T-helper 1 cell treated with Interleukin-12 subunit alpha and Interleukin-12 subunit beta and Interleukin-4 antibody, amounts not matched to agents 30 μg/mL and 1 μg/mL, for 36 hours (primary cell): ENCODE measurements around the gene CRB1.
"Not testable (repeated sequence)": the region's sequence is repeated elsewhere in the genome, so short reads cannot be mapped to it uniquely, and the experiment has no call there.

Source experiments
- H3K27ac Mint-ChIP-seq: one replicate; pipeline ENCODE4 v1.8.0; 2021; ENCODE audit warnings: mild to moderate bottlenecking, mixed read lengths
- H3K27me3 Mint-ChIP-seq: one replicate; pipeline ENCODE4 v1.8.0; 2021; ENCODE audit warnings: low read depth, mixed read lengths
- H3K36me3 Mint-ChIP-seq: one replicate; pipeline ENCODE4 v1.8.0; 2021; ENCODE audit warnings: low read depth, mixed read lengths
- H3K4me1 Mint-ChIP-seq: one replicate; pipeline ENCODE4 v1.8.0; 2021; ENCODE audit warnings: low read depth, mixed read lengths
- H3K4me3 Mint-ChIP-seq: one replicate; pipeline ENCODE4 v1.8.0; 2021; ENCODE audit warnings: mild to moderate bottlenecking, moderate library complexity, mixed read lengths
- H3K9me3 Mint-ChIP-seq: one replicate; pipeline ENCODE4 v1.8.0; 2021; ENCODE audit warnings: mixed read lengths

CRB1 gene

DNA sequence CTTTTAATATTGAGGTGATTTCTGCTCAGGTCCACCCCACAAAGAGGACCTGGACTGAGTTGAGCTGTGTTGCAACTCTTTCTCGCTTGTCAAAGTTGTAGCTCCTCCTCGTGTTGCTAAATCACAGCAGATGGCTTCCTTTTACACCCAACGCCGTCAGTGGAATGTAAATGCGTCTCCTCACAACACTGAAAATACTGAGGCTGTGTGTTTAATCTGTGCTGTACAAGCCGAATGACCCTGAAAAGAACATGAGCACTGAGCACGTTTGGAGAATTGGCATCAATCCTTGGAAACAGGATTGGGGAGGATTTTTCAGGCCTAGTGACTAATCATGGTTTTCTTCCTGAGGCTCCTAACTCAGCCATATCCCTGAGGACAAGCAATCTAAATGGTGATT lies 196.0 kb downstream of the CRB1 start:
- Mint-ChIP-seq H3K27me3 (peaks cover 5% of the 10 kb centered on the region), H3K36me3 (no peaks in the 10 kb centered on the region), H3K27ac (no peak overlapping the region), H3K9me3 (no peaks in the 10 kb centered on the region), H3K4me3 (no peak overlapping the region), H3K4me1 (no peaks in the 10 kb centered on the region)

DNA sequence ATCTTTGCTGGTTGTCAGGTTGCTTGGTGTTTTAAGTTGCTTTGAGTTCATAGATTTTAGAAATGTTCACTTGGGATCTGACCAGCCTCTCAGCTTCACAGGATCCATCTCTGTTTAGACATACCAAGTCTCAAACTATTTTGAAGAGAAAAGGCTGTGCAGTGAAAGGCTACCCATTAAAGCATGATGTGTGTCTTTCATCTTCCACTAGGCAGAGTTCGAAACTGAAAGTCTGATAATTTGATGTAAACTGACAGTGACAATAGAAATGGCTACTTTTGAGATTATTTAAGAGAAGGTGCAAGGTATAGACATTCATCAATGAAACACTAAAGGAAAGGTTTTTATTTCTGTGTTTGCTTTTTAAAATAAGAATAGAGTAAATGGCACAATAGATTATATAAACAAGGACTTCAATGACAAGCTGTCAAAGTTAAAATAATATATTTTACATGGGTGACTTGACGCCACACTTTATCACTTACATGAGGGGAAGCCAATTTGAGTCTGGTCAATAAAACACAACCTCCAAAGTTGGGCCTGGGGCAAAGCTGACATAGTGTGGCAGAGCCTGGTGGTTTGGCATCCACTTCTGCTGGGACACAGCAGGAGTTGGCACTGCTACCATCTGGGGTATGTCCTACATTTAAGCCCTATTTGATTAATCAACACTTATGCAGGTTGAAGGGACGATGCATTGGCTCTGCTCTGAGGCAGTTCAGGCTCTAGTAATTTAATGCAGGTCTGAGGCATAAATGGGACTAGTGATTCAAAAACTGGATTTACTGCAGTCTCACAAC lies 197.7 kb downstream of the CRB1 start:
- no peak overlapping the region for H3K4me3 Mint-ChIP-seq
- H3K4me1 Mint-ChIP-seq = peaks cover 2% of the 10 kb centered on the region
- no peak overlapping the region for H3K27ac Mint-ChIP-seq
- H3K36me3 Mint-ChIP-seq = no peaks in the 10 kb centered on the region
- H3K27me3 Mint-ChIP-seq = peaks cover 5% of the 10 kb centered on the region
- H3K9me3 Mint-ChIP-seq = no peaks in the 10 kb centered on the region

DNA sequence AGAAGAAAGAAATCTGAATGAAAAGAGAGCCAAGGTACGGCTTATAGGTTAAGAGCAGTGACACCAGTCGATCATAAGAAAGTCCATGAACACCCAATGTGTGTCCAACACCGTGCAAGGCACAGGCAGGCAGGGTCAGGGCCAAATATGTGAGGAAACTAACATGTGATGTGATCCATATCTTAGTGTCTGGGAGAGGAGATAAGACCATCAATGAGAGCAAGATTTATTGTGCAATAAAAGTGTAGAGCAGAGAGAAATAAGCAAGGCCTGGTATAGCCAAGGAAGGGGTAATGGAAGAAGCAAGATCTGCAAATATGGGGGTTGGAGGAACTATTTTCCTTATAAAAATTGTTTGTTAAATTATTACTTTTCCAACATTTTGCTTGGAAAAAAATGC lies 198.8 kb downstream of the CRB1 start:
- Mint-ChIP-seq H3K27me3 (peaks cover 5% of the 10 kb centered on the region), H3K36me3 (no peaks in the 10 kb centered on the region), H3K27ac (no peak overlapping the region), H3K4me3 (no peak overlapping the region), H3K4me1 (peaks cover 2% of the 10 kb centered on the region), H3K9me3 (no peaks in the 10 kb centered on the region)

DNA sequence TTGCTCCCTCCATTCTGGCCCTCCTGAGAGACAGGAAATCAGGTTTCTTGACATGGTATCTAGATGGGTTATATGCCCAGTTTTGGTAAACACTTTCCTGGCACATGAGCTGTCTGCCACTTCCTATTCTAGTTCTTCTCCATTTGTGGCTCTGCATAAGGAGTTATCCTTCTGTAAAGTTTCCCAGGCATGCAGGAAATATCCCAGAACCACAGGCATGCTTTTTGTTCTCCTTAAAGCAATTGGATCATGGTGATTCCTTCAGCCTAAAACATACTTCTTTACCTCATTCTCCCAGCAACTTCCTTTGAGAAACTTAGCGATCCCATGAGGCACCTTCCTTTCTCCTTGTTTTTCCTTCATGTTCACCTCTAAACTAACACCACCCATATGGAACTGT lies 199.8 kb downstream of the CRB1 start:
- H3K9me3 Mint-ChIP-seq = no peaks in the 10 kb centered on the region
- H3K4me1 Mint-ChIP-seq = peaks cover 2% of the 10 kb centered on the region
- no peak overlapping the region for H3K27ac Mint-ChIP-seq
- no peaks in the 10 kb centered on the region for H3K36me3 Mint-ChIP-seq
- H3K27me3 Mint-ChIP-seq = peaks cover 5% of the 10 kb centered on the region
- no peak overlapping the region for H3K4me3 Mint-ChIP-seq

DNA sequence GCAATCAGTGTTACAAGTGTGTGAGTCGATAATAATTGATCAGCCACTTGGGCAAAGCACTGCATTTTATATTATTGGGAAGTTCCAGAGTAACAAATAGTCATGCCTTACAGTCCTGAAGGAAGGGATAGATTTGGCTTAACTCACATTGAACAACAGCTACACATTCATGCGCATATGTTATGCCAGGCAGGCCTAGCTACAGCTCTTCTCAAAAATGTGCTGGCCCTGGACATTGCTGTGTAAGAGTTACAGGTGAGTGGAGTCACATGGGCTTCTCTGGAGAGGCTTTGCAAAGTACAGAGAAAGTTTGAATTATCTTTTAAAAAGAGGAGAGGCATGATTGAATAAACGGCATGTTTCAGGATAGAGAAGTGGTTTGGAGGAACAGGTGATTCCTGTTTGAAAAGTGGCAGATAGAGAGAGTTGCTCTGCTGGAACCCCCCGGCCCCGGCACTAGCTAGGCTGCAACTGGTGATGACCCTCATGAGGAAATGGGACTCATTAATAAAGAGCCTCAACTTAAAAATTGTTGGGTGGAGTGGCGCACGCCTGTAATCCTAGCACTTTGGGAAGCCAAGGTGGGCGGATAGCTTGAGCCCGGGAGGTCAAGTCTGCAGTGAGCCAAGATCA lies 200.6 kb downstream of the CRB1 start:
- Mint-ChIP-seq H3K36me3 (no peaks in the 10 kb centered on the region), H3K4me1 (peaks cover 2% of the 10 kb centered on the region), H3K27me3 (peaks cover 5% of the 10 kb centered on the region), H3K27ac (no peak overlapping the region), H3K4me3 (no peak overlapping the region), H3K9me3 (no peaks in the 10 kb centered on the region)

DNA sequence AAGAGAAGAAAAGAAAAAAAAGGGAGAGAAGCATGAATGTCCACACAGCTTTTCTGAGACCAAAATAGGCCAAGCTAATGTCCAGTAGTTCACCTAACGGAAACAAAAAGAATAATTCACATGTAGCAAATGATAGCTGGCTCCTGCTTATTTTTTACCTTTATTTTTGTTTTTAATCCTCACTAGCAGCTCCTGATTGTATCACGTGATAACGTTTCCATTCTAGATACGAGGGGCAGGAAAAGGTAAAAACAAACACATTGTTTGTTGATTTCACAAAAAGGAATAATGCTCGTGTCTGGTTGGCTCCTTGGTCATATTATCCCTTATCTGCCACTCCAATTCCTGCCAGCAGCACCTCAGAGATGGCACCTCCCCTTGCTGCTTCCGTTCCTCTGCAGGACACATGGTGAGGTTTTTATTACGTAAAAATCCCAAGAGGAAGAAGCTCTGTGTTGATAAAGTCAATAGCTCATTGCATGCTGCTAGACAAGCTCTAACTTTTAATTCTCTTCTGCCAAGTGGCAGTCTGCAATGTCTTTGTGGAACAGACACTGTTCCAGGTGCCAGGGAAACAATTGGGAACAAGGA lies 201.7 kb downstream of the CRB1 start:
- peaks cover 2% of the 10 kb centered on the region for H3K4me1 Mint-ChIP-seq
- no peak overlapping the region for H3K27ac Mint-ChIP-seq

DNA sequence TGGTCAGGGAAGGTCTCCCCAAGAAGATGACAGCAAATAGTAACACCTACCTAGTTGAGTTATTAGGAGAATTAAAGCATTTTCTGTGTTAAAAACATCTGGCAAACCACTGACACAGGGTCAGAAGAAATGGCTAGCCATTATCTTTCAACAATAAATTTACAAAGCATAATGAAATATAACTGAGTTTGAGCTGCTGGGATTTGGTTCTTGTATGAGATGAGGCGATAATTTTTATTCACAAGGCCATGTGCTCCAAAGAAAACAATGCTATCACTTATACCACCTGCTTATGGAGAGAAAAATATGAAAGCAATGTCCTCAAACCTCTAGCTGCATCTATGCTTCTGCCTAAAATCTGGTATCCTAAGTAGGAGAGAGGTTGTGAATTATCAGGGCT lies 202.3 kb downstream of the CRB1 start:
- Mint-ChIP-seq H3K27ac (no peak overlapping the region), H3K4me3 (no peak overlapping the region), H3K4me1 (peaks cover 2% of the 10 kb centered on the region), H3K36me3 (no peaks in the 10 kb centered on the region), H3K9me3 (no peaks in the 10 kb centered on the region), H3K27me3 (peaks cover 5% of the 10 kb centered on the region)

More for the DNA sequence above, 201.7 kb downstream of the CRB1 start:
- Mint-ChIP-seq H3K36me3 (no peaks in the 10 kb centered on the region), H3K27me3 (peaks cover 5% of the 10 kb centered on the region), H3K4me3 (no peak overlapping the region), H3K9me3 (no peaks in the 10 kb centered on the region)

DNA sequence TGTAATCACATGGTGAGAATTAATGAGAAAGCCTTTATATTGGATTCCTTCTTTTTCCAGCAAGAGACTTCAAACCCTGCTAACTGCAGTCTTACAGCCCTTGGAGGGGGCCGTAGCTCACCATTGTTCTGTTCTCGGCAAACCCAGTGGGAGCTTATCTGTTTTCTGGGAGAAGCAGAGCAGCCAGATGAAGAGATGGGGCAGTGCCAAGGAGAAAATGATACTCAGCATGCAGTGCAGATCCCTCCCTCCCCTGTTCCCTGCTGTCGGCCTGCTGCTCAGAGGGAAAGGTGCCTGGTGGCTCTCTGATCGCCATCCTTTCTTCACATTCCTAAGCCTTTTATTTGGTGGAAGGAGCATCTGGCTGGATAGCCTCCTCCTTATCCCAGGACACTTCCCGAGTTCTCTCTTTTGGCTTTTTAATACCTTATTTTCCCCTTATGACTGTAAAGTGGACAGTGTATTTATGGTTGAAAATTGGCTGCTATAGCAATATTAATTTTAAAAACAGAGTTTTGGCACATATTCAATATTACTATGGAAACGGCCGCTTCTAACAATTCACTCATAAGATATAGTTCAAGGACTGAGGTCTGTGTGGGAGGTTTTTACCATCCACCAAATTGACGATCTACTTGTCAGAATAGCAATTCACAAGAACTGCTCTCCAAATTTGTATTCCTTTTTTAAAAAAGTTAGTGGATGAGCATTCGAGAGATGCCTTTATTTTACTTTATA lies 203.4 kb downstream of the CRB1 start:
- no peak overlapping the region for H3K4me3 Mint-ChIP-seq
- H3K9me3 Mint-ChIP-seq = no peaks in the 10 kb centered on the region
- H3K27ac Mint-ChIP-seq = no peak overlapping the region
- no peaks in the 10 kb centered on the region for H3K36me3 Mint-ChIP-seq
- peaks cover 2% of the 10 kb centered on the region for H3K4me1 Mint-ChIP-seq
- H3K27me3 Mint-ChIP-seq = peaks cover 5% of the 10 kb centered on the region

DNA sequence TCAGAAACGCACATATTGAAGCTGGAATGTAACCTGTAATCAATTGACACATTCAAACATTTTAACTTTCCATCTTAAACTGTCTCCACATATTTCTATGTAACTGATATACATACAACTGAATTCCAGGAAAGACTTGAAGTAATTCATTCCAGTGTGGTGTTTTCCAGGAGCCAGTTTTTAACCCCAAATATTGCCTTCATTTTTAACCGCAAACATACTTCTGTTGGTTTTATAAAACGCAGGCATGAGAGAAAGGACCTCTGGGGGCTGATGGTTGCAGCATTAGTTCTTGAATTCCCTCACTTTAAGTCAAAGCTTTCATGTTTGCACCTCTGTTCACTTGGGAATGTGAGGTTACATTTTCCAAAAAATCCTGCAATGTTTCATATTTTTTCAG lies 204.1 kb downstream of the CRB1 start:
- Mint-ChIP-seq H3K4me3 (no peak overlapping the region), H3K27ac (no peak overlapping the region), H3K4me1 (peaks cover 2% of the 10 kb centered on the region), H3K9me3 (no peaks in the 10 kb centered on the region), H3K27me3 (no peaks in the 10 kb centered on the region), H3K36me3 (no peaks in the 10 kb centered on the region)

DNA sequence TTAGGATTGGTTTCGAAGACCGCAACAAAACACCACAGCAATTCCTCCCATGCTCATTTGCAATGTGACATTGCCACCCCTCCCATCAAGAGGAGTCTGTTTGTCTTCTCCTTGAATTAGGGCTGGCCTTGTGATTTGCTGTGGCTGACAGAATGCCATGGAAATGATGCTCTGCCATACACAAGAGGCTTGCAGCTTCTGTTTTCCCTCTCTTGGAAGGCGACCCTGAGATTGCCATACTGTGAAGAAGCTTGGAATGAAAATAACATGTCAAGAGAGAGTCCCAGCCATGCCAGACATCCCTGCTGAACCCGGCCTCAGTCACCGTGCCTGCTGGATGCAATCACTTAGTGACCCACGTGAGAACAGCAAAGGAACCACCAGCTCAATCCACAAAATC lies 212.4 kb downstream of the CRB1 start:
- H3K4me1 Mint-ChIP-seq = peaks cover 6% of the 10 kb centered on the region
- no peaks in the 10 kb centered on the region for H3K27me3 Mint-ChIP-seq
- H3K36me3 Mint-ChIP-seq = no peaks in the 10 kb centered on the region
- no peaks in the 10 kb centered on the region for H3K9me3 Mint-ChIP-seq
- H3K27ac Mint-ChIP-seq = no peak overlapping the region
- H3K4me3 Mint-ChIP-seq = no peak overlapping the region

DNA sequence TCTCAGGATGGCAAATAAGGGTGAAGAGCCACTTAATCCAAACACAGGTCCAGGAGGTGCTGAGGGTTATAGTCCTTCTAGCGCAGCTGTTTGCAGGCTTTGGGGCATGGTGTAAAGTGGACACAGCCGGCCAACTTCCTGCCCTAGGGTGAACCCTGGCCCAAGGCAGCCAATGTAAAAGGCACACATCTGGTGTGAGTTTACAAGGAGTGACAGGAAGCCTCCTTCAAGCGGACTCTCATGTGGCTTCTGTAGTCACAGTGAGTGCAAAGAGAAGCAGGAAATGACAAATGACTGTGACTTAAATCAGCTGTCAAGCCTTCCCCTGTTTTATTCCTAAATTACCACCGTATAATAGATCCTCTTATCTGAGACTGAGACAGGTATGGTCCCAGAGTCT lies 213.0 kb downstream of the CRB1 start:
- Mint-ChIP-seq H3K27me3 (no peaks in the 10 kb centered on the region), H3K9me3 (no peaks in the 10 kb centered on the region), H3K4me3 (no peak overlapping the region), H3K27ac (no peak overlapping the region), H3K36me3 (no peaks in the 10 kb centered on the region), H3K4me1 (peaks cover 8% of the 10 kb centered on the region)

DNA sequence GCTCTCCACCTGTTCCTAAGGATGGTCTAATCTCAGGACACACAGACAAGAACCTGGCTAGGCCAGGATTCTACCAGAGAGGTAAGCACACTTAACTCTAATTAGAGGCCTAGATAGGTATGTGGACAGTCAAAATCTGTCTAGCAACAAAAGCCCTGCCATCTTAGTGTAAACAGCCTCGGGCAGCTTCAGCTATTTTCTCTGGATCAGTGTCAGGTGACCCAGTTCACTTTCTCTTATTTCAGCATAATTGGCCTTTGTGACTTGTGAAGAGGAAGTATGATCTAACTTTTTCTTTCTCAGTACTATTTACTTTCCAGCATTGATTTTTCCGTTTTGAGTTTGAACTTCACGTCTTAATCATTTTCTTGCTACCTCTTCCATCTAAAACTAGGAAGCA lies 217.7 kb downstream of the CRB1 start:
- no peak overlapping the region for H3K27ac Mint-ChIP-seq
- peaks cover 8% of the 10 kb centered on the region for H3K4me1 Mint-ChIP-seq
- H3K36me3 Mint-ChIP-seq = no peaks in the 10 kb centered on the region
- no peaks in the 10 kb centered on the region for H3K9me3 Mint-ChIP-seq
- no peak overlapping the region for H3K4me3 Mint-ChIP-seq
- peaks cover 6% of the 10 kb centered on the region for H3K27me3 Mint-ChIP-seq

DNA sequence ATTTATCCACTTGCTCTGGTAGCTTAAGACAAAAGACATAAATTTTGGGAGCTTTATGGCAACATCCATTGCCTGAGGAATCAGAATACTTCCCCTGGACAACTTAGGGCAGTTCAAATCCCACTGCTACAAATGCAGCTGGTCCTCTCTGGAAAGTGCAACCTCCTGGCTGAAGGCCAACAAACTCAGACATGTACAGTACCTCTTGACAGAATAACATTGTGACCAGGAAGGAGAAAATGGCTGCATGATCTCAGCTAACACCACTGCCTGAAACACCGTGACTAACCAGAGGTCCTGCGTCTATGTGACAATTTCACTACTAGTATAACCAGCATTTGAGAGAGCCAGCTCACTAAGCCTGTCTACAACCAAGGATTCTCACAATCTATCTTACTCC lies 218.9 kb downstream of the CRB1 start:
- Mint-ChIP-seq H3K4me1 (peaks cover 2% of the 10 kb centered on the region), H3K9me3 (no peaks in the 10 kb centered on the region), H3K4me3 (no peak overlapping the region), H3K36me3 (no peaks in the 10 kb centered on the region), H3K27me3 (peaks cover 13% of the 10 kb centered on the region), H3K27ac (no peak overlapping the region)

DNA sequence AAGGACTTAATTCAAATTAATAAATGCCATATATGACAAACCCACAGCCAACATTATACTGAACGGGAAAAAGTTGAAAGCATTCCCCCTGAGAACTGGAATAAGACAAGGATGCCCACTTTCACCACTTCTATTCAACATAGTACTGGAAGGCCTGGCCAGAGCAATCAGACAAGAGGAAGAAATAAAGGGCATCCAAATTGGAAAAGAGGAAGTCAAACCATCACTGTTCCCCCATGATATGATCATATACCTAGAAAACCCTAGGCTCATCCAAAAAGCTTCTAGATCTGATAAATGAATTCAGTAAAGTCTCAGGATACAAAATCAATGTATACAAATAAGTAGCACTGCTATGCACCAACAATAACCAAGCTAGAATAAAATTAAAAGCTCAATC lies 223.5 kb downstream of the CRB1 start:
- H3K27ac Mint-ChIP-seq, H3K9me3 Mint-ChIP-seq, H3K4me1 Mint-ChIP-seq, H3K36me3 Mint-ChIP-seq, H3K4me3 Mint-ChIP-seq: not testable (repeated sequence)
- peaks cover 18% of the 10 kb centered on the region for H3K27me3 Mint-ChIP-seq

DNA sequence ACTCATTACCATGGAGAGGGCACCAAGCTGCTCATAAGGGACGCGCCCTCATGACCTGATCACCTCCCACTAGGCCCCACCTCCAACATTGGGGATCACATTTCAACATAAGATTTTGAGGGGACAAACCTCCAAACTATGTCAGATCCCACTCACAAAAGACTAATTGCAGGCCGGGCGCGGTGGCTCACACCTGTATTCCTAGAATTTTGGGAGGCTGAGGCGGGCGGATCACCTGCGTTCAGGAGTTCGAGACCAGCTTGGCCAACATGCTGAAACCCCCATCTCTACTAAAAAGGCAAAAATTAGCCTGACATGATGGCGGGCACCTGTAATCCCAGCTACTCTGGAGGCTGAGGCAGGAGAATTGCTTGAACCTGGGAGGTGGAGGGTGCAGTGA lies 228.7 kb downstream of the CRB1 start:
- Mint-ChIP-seq H3K27ac (no peak overlapping the region), H3K27me3 (peaks cover 19% of the 10 kb centered on the region), H3K4me1 (no peaks in the 10 kb centered on the region), H3K9me3 (no peaks in the 10 kb centered on the region), H3K36me3 (no peaks in the 10 kb centered on the region), H3K4me3 (no peak overlapping the region)
